ENCODE results near the gene DRC7. TPM values are rescaled to one million over a fixed set of nuclear protein-coding genes. Genes with fewer than 3 reads are reported as not detected.

The DRC7 gene
- total and polyA plus RNA-seq, 9 of the 15 experiments (the other 6 are each of a cell fraction or from before 2014, with no cell fraction given), result 0.04 to 0.33 (median 0.12) TPM; not detected in 3

GRCh38 chr16:57700781-57701551, 6.4 kb downstream of the DRC7 start (continued):
- TF ChIP-seq ZMIZ1 (IDR thresholded peaks at IDR 0.05; ENCODE audit: low read depth in 2 of 2, low read length in 2 of 2) (no peak), MBD2 (IDR thresholded peaks at IDR 0.05; ENCODE audit: borderline replicate concordance, low read depth) (no peak), C11orf30 (IDR thresholded peaks at IDR 0.05; ENCODE audit: low read depth) (peak; percentile 60), RREB1 (CRISPR knock-in tag; IDR thresholded peaks at IDR 0.05) (no peak), NR2C2 (CRISPR knock-in tag; IDR thresholded peaks at IDR 0.05) (peak; percentile 41; the same call in 1 of the 2 replicates), NR2C2 (tag; IDR thresholded peaks at IDR 0.05) (peak; percentile 94), TAF7 (tag; IDR thresholded peaks at IDR 0.05) (0 out of 2 replicates have a peak, but pooled peaks have one; percentile 2), ATF1 (CRISPR knock-in tag; IDR thresholded peaks at IDR 0.05) (no peak), ATF1 (tag; IDR thresholded peaks at IDR 0.05) (peak; percentile 30), RAD21 (CRISPR knock-in tag; conservative IDR thresholded peaks at IDR 0.05 in 1 of 2, IDR thresholded peaks at IDR 0.05 in 1 of 2) (no peak), SRSF1 (IDR thresholded peaks at IDR 0.05; ENCODE audit: low read depth, low read length) (no peak), ZNF140 (CRISPR knock-in tag; IDR thresholded peaks at IDR 0.05) (no peak)
